ENCODE data around the gene ADAMTS17.
"Not testable (repeated sequence)": the region's sequence is repeated elsewhere in the genome, so short reads cannot be mapped to it uniquely, and the experiment has no call there.

ADAMTS17 gene

DNA sequence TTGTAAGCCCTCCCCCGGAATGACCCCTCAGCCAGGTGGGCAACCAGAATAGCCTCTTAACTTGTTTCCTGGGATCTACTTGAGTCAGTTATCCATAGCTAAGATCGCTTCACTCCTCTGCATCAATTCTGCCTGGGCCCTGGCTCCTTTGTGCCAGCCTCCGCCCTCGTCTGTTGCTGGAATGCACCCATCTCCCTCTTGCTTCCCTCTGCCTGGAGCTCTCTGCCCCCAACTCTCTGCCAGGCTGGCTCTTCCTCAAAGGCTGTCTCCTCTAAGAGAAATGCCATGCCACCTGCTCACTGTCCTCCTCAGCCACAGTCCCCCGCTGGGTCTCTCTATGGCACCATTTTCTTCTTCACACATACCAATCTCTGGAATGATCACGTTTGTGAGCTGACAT, 240.8 kb downstream of the ADAMTS17 start:
- no peaks in the 10 kb centered on the region for H3K4me1 Mint-ChIP-seq
- H3K9me3 Mint-ChIP-seq = no peaks in the 10 kb centered on the region
- no peak overlapping the region for H3K27ac Mint-ChIP-seq
- H3K36me3 Mint-ChIP-seq = no peaks in the 10 kb centered on the region
- H3K4me3 Mint-ChIP-seq = no peak overlapping the region
- DNase-seq (ENCODE audit: low spot score in 2 of 2) (no peak), ATAC-seq (no peak)

DNA sequence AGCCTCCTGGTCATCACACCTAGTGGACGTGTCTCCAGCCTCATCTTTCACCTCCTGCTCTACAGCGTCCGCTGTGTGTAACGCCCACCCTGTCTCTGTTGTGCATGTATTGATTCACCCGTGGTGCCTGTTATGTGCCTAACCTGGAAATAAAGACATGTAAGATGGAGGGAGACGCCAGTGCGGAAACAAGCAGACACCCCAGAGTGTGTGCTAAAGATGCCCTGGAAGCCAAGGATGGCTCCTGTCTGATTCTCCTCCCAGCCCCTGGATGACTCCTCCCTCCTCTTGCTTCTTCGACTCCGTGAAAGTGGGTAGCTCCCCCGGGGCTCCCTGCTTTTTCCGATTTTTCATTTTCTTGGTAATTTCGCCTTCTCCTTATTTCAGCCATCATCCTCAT, 241.8 kb downstream of the ADAMTS17 start:
- Mint-ChIP-seq H3K4me3 (no peak overlapping the region), H3K27ac (no peak overlapping the region), H3K9me3 (no peaks in the 10 kb centered on the region), H3K36me3 (no peaks in the 10 kb centered on the region), H3K4me1 (no peaks in the 10 kb centered on the region)
- DNase-seq (ENCODE audit: low spot score in 2 of 2) = no peak
- no peak for ATAC-seq

DNA sequence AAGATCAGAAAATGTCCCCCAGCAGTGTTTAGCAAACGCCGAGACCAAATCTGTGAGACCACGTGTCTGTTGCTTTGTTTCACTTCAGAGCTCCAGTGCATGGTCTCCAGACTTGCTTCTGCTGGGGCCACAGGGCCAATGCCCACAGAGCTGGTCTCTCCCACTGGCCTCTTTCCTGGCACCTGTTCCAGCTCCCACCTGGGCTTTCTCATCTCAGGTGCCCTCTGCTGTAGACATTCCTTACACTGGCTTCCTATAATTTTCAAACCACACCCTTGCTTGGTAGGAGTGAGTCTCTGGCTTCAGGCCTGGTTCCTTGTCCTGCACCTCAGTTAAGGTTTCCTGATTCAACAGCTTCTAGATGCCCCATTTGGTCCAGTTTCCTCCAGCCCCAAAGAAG, 243.1 kb downstream of the ADAMTS17 start:
- no peak for ATAC-seq
- Mint-ChIP-seq H3K9me3 (no peaks in the 10 kb centered on the region), H3K4me3 (no peak overlapping the region), H3K27ac (no peak overlapping the region), H3K36me3 (no peaks in the 10 kb centered on the region), H3K4me1 (no peaks in the 10 kb centered on the region)
- DNase-seq (ENCODE audit: low spot score in 2 of 2) = no peak

- H3K4me1 Mint-ChIP-seq = no peaks in the 10 kb centered on the region
- H3K36me3 Mint-ChIP-seq = no peaks in the 10 kb centered on the region
- H3K4me3 Mint-ChIP-seq = no peak overlapping the region
- ATAC-seq (no peak), DNase-seq (ENCODE audit: low spot score in 2 of 2) (no peak)
- no peak overlapping the region for H3K27ac Mint-ChIP-seq
- no peaks in the 10 kb centered on the region for H3K9me3 Mint-ChIP-seq
Measured at GRCh38 chr15:100097342-100098127, 244.2 kb downstream of the ADAMTS17 start.

- ATAC-seq = no peak
- no peaks in the 10 kb centered on the region for H3K36me3 Mint-ChIP-seq
- H3K9me3 Mint-ChIP-seq = no peaks in the 10 kb centered on the region
- H3K4me3 Mint-ChIP-seq = no peak overlapping the region
- H3K27ac Mint-ChIP-seq = no peak overlapping the region
- no peak for DNase-seq (ENCODE audit: low spot score in 2 of 2)
- H3K4me1 Mint-ChIP-seq = no peaks in the 10 kb centered on the region
Measured at GRCh38 chr15:100096700-100097099, 245.1 kb downstream of the ADAMTS17 start.

- Mint-ChIP-seq H3K4me3 (no peak overlapping the region), H3K9me3 (no peaks in the 10 kb centered on the region), H3K36me3 (no peaks in the 10 kb centered on the region), H3K27ac (no peak overlapping the region), H3K4me1 (no peaks in the 10 kb centered on the region)
- DNase-seq (ENCODE audit: low spot score in 2 of 2) (no peak), ATAC-seq (no peak)
Measured at GRCh38 chr15:100096248-100096600, 245.6 kb downstream of the ADAMTS17 start.

DNA sequence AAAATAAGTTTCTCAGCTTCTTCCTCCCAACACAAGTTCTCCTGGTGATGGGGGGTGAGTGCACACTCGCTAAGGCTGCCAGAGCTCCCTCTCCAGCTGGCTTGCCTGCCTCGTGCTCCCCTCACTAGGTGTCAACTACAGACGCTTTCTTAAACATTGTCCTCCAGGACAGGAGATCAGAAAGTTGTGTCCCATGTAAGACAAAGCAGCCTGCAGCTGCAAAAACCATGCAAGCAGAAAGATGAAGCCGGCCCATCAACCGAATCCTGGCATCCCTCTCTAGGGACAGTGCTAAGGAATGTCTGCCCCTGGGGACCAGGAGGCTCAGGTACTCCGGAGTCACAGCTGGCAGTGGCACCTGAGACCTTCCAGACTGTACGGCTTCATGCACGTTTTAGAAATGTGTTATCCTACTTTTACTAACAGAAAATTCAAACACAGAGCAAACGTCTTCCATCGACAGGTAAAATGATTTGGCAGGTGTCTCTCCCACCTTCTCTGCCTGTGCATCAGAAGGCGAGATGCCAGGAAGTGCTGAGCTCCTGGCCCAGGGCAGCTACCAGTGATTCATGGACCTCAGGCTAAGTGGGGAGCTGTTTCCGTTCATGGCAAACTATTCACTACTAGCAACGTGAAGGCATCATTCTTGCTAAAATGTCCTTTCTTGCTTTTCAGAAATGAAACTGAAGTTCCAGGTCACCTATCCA, 246.1 kb downstream of the ADAMTS17 start:
- Mint-ChIP-seq H3K4me3 (no peak overlapping the region), H3K9me3 (no peaks in the 10 kb centered on the region), H3K4me1 (no peaks in the 10 kb centered on the region), H3K36me3 (no peaks in the 10 kb centered on the region), H3K27ac (no peak overlapping the region)
- no peak for DNase-seq (ENCODE audit: low spot score in 2 of 2)
- no peak for ATAC-seq

DNA sequence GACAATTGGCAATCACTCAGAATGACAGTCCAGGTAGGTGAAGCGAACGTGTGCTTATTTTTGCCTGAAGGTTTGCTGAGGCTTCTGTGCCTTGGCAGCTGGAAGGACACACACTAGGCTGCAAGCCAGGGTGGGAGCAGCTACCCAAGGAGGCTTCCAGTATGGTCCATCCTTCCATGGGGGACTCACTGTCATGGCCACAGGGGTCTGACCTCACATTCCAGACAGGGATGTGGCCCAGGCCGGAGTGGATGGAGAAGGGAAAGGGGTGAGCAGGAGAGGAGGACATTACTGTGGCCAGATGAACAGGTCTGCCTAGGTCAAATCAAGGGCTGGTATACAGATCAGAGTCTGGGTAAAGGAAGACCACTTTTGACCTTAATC, 247.7 kb downstream of the ADAMTS17 start:
- peak in 1 of 2 donors; percentile 26 for DNase-seq (ENCODE audit: low spot score in 2 of 2)
- no peak overlapping the region for H3K4me3 Mint-ChIP-seq
- H3K36me3 Mint-ChIP-seq = no peaks in the 10 kb centered on the region
- no peaks in the 10 kb centered on the region for H3K9me3 Mint-ChIP-seq
- no peak overlapping the region for H3K27ac Mint-ChIP-seq
- ATAC-seq = no peak
- no peaks in the 10 kb centered on the region for H3K4me1 Mint-ChIP-seq

GRCh38 chr15:100093211-100094126, 248.3 kb downstream of the ADAMTS17 start:
- Mint-ChIP-seq H3K4me3 (no peak overlapping the region), H3K36me3 (no peaks in the 10 kb centered on the region), H3K27ac (no peak overlapping the region), H3K4me1 (no peaks in the 10 kb centered on the region), H3K9me3 (no peaks in the 10 kb centered on the region)
- no peak for DNase-seq (ENCODE audit: low spot score in 2 of 2)
- peak; percentile 34 for ATAC-seq

DNA sequence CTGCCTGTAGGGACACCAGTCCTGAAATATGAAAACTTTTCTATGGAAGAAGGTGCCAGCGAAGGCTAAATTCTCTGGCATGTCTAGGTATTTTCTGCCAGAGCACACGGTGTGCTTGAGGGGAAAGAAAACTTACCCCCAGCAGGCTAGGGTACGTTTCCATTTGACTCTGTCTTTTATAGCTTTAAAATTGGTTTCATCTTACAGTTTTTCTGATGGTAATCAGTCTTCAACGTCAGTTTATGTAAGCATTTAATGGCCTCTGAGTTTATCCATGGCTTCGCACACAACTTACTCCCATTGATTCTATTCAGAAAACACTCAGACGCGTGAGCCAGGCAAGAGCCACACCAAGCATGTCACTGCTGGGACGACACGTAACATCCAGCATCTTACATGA, 249.7 kb downstream of the ADAMTS17 start:
- no peaks in the 10 kb centered on the region for H3K9me3 Mint-ChIP-seq
- no peaks in the 10 kb centered on the region for H3K4me1 Mint-ChIP-seq
- DNase-seq (ENCODE audit: low spot score in 2 of 2) (no peak), ATAC-seq (no peak)
- no peak overlapping the region for H3K4me3 Mint-ChIP-seq
- H3K27ac Mint-ChIP-seq = no peak overlapping the region
- no peaks in the 10 kb centered on the region for H3K36me3 Mint-ChIP-seq

GRCh38 chr15:100090411-100090810, 251.4 kb downstream of the ADAMTS17 start:
- no peaks in the 10 kb centered on the region for H3K4me1 Mint-ChIP-seq
- H3K27ac Mint-ChIP-seq = no peak overlapping the region
- no peaks in the 10 kb centered on the region for H3K9me3 Mint-ChIP-seq
- DNase-seq (ENCODE audit: low spot score in 2 of 2) (no peak), ATAC-seq (no peak)
- H3K36me3 Mint-ChIP-seq = no peaks in the 10 kb centered on the region
- H3K4me3 Mint-ChIP-seq = no peak overlapping the region

DNA sequence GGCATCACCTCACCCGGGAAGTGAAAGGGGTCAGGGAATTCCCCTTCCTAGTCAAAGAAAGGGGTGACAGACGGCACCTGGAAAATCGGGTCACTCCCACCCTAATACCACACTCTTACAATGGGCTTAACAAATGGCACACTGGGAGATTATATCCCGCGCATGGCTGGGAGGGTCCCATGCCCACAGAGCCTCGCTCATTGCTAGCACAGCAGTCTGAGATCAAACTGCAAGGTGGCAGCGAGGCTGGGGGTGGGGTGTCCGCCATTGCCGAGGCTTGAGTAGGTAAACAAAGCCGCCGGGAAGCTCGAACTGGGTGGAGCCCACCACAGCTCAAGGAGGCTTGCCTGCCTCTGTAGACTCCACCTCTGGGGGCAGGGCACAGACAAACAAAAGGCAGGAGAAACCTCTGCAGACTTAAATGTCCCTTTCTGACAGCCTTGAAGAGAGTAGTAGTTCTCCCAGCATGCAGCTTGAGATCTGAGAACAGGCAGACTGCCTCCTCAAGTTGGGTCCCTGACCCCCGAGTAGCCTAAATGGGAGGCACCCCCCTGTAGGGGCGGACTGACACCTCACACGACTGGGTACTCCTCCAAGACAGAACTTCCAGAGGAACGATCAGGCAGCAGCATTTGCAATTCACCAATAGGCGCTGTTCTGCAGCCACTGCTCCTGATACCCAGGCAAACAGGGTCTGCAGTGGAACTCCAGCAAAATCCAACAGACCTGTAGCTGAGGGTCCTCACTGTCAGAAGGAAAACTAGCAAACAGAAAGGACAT, 257.5 kb downstream of the ADAMTS17 start:
- ATAC-seq; H3K27ac Mint-ChIP-seq; H3K36me3 Mint-ChIP-seq; H3K9me3 Mint-ChIP-seq; DNase-seq (ENCODE audit: low spot score in 2 of 2); H3K4me1 Mint-ChIP-seq; H3K4me3 Mint-ChIP-seq: not testable (repeated sequence)

DNA sequence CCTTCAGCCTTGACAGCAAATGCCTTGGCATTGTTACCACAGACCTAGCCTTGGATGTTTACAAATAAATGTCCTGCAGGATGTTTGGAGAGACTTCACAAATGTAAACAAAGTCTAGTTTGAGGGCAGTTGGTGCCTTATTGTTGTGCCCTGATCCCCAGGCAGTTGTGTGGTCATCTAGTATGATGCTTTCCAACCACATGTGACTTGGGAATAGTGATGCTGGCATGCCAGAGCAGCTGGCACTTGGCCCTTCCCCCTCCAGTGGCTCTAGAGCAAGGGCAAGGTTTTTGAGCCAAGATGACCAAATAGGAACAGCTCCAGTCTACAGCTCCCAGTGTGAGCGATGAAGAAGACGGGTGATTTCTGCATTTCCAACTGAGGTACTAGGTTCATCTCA, 258.2 kb downstream of the ADAMTS17 start:
- H3K27ac Mint-ChIP-seq = no peak overlapping the region
- no peak for ATAC-seq
- no peak overlapping the region for H3K4me3 Mint-ChIP-seq
- no peak for DNase-seq (ENCODE audit: low spot score in 2 of 2)
- H3K36me3 Mint-ChIP-seq = no peaks in the 10 kb centered on the region
- H3K4me1 Mint-ChIP-seq = no peaks in the 10 kb centered on the region
- H3K9me3 Mint-ChIP-seq = no peaks in the 10 kb centered on the region

- ATAC-seq = no peak
- Mint-ChIP-seq H3K9me3 (no peaks in the 10 kb centered on the region), H3K36me3 (no peaks in the 10 kb centered on the region), H3K4me1 (no peaks in the 10 kb centered on the region), H3K4me3 (no peak overlapping the region), H3K27ac (no peak overlapping the region)
- no peak for DNase-seq (ENCODE audit: low spot score in 2 of 2)
Measured at GRCh38 chr15:100082761-100083402, 258.9 kb downstream of the ADAMTS17 start.

Data from stimulated activated effector memory CD8-positive, alpha-beta T cell treated with anti-CD3 and anti-CD28 coated beads, Interleukin-12 subunit alpha, Interleukin-12 subunit beta, amount 100 ng/mL, for 72 hours (primary cell).